ENCODE data around the gene RASAL2. TPM values are rescaled to one million over a fixed set of nuclear protein-coding genes. Genes with fewer than 3 reads are reported as not detected.

The RASAL2 gene
- total RNA-seq, 3 donors from 2014 or later, result 28.5 to 41.0 (median 40.5) TPM

- TF ChIP-seq POLR2AphosphoS5 (IDR thresholded peaks at IDR 0.05), result no peak
- no peak for TF ChIP-seq POLR2A (IDR thresholded peaks at IDR 0.05)
- TF ChIP-seq, protein P1, sequence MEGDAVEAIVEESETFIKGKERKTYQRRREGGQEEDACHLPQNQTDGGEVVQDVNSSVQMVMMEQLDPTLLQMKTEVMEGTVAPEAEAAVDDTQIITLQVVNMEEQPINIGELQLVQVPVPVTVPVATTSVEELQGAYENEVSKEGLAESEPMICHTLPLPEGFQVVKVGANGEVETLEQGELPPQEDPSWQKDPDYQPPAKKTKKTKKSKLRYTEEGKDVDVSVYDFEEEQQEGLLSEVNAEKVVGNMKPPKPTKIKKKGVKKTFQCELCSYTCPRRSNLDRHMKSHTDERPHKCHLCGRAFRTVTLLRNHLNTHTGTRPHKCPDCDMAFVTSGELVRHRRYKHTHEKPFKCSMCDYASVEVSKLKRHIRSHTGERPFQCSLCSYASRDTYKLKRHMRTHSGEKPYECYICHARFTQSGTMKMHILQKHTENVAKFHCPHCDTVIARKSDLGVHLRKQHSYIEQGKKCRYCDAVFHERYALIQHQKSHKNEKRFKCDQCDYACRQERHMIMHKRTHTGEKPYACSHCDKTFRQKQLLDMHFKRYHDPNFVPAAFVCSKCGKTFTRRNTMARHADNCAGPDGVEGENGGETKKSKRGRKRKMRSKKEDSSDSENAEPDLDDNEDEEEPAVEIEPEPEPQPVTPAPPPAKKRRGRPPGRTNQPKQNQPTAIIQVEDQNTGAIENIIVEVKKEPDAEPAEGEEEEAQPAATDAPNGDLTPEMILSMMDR (IDR thresholded peaks at IDR 0.05), result no peak
- no peaks in the 10 kb centered on the region for H3K27me3 ChIP-seq
- peak overlapping the region; percentile 43 to 45 for H3K27ac ChIP-seq
- no peak overlapping the region for H3K4me3 ChIP-seq
- H3K9me3 ChIP-seq, result no peaks in the 10 kb centered on the region
- DNase-seq (ENCODE audit: low spot score in 2 of 2), result no peak
- no peaks in the 10 kb centered on the region for H3K36me3 ChIP-seq
- no peaks in the 10 kb centered on the region for H3K4me1 ChIP-seq
- intact Hi-C loops (cut with DNase I; ENCODE audit: low total_unique reads), result no loop called here
These were observed 32.3 kb upstream of the RASAL2 start for GRCh38 chr1:178061620-178062019.

GRCh38 chr1:178064191-178064821, 29.6 kb upstream of the RASAL2 start:
- TF ChIP-seq, protein P1 (IDR thresholded peaks at IDR 0.05), result no peak
- TF ChIP-seq POLR2AphosphoS5 (IDR thresholded peaks at IDR 0.05), result no peak
- TF ChIP-seq POLR2A (IDR thresholded peaks at IDR 0.05), result no peak
- DNase-seq (ENCODE audit: low spot score in 2 of 2), result no peak
- no peak overlapping the region for H3K27ac ChIP-seq
- intact Hi-C loops (cut with DNase I; ENCODE audit: low total_unique reads), result no loop called here
- no peak overlapping the region for H3K4me3 ChIP-seq
- H3K27me3 ChIP-seq, result no peaks in the 10 kb centered on the region
- H3K9me3 ChIP-seq, result no peaks in the 10 kb centered on the region
- no peaks in the 10 kb centered on the region for H3K4me1 ChIP-seq
- no peaks in the 10 kb centered on the region for H3K36me3 ChIP-seq

GRCh38 chr1:178065250-178065649, 28.7 kb upstream of the RASAL2 start:
- Histone ChIP-seq H3K4me3 (no peak overlapping the region), H3K36me3 (no peaks in the 10 kb centered on the region), H3K4me1 (no peaks in the 10 kb centered on the region), H3K27me3 (no peaks in the 10 kb centered on the region), H3K9me3 (no peaks in the 10 kb centered on the region), H3K27ac (no peak overlapping the region)
- no peak for TF ChIP-seq POLR2AphosphoS5 (IDR thresholded peaks at IDR 0.05)
- TF ChIP-seq POLR2A (IDR thresholded peaks at IDR 0.05), result no peak
- TF ChIP-seq, protein P1 (IDR thresholded peaks at IDR 0.05), result no peak
- intact Hi-C loops (cut with DNase I; ENCODE audit: low total_unique reads), result no loop called here
- no peak for DNase-seq (ENCODE audit: low spot score in 2 of 2)

GRCh38 chr1:178066296-178066907, 27.5 kb upstream of the RASAL2 start:
- intact Hi-C loops (cut with DNase I; ENCODE audit: low total_unique reads), result no loop called here
- TF ChIP-seq, protein P1 (IDR thresholded peaks at IDR 0.05), result no peak
- Histone ChIP-seq H3K36me3 (no peaks in the 10 kb centered on the region), H3K4me1 (no peaks in the 10 kb centered on the region), H3K4me3 (no peak overlapping the region), H3K27me3 (no peaks in the 10 kb centered on the region), H3K27ac (no peak overlapping the region), H3K9me3 (no peaks in the 10 kb centered on the region)
- DNase-seq (ENCODE audit: low spot score in 2 of 2), result no peak

- H3K4me3 ChIP-seq, result no peak overlapping the region
- no peak for TF ChIP-seq POLR2A (IDR thresholded peaks at IDR 0.05)
- TF ChIP-seq, protein P1 (IDR thresholded peaks at IDR 0.05), result no peak
- TF ChIP-seq POLR2AphosphoS5 (IDR thresholded peaks at IDR 0.05), result no peak
- H3K27ac ChIP-seq, result no peak overlapping the region
- DNase-seq (ENCODE audit: low spot score in 2 of 2), result no peak
- no peaks in the 10 kb centered on the region for H3K9me3 ChIP-seq
- no peaks in the 10 kb centered on the region for H3K27me3 ChIP-seq
- H3K36me3 ChIP-seq, result no peaks in the 10 kb centered on the region
- no peaks in the 10 kb centered on the region for H3K4me1 ChIP-seq
- intact Hi-C loops (cut with DNase I; ENCODE audit: low total_unique reads), result no loop called here
These were observed 26.8 kb upstream of the RASAL2 start for GRCh38 chr1:178066908-178067614.
